ENCODE results near the gene LRRC37A3. TPM values are rescaled to one million over a fixed set of nuclear protein-coding genes. Genes with fewer than 3 reads are reported as not detected.
"Not testable (repeated sequence)": the region's sequence is repeated elsewhere in the genome, so short reads cannot be mapped to it uniquely, and the experiment has no call there.

The LRRC37A3 gene
- polyA plus RNA-seq, 1 donor = 9.2 TPM

DNA sequence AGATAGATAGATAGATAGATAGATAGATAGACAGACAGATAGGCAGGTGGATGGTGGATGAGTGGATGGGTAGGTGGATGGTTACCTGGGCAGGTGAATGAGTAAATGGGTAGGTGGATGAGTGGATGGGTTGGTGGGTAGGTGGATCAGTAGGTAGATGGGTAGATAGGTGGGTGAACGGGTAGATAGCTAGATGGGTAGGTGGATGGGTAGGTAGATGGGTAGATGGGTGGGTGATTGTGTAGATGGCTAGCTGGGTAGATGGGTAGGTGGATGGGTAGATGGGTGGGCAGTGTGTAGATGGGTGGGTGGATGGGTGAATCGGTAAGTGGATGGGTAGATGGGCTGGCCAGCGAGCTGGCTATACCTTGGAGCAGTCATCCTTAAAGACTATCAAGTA lies 21.8 kb upstream of the LRRC37A3 start:
- H3K27ac ChIP-seq (ENCODE audit: low read length) = no peak overlapping the region
- no peaks in the 10 kb centered on the region for H3K27me3 ChIP-seq (ENCODE audit: control insufficient read depth, insufficient read depth, low read length)
- no peak for DNase-seq
- 82% methylated on average over 2 of the region's 3 CpGs for WGBS (ENCODE audit: insufficient coverage, low lambda C conversion rate)
- H3K36me3 ChIP-seq (ENCODE audit: control insufficient read depth, insufficient read depth, low read length) = no peaks in the 10 kb centered on the region
- no peak overlapping the region for H3K4me3 ChIP-seq (ENCODE audit: low read length)
- peaks cover 5% of the 10 kb centered on the region for H3K4me1 ChIP-seq (ENCODE audit: control insufficient read depth, insufficient read depth, low read length)
- H3K9me3 ChIP-seq (ENCODE audit: control insufficient read depth, low read depth, low read length) = no peaks in the 10 kb centered on the region

DNA sequence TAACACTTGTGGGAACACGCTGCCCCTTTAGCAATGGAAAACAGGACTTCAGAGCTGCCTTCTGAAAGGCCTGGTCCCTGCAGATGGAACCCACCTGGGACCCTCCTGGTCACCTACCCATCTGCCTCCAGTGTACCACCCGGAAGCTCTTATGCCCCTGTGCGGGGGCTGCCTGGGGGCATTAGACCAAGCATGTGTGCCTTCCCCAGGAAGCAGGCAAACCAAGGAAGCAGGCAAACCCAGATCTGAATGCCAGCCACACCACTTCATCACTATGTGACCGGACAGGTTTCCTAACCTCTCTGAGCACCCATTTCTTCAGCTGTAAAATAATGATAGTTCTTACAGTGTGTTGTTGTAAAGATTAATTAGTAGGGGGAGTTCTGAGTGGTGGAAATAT lies 20.8 kb upstream of the LRRC37A3 start:
- no CpG with 5 or more reads among the region's 4 CpGs for WGBS (ENCODE audit: insufficient coverage, low lambda C conversion rate)
- Histone ChIP-seq H3K9me3 (ENCODE audit: control insufficient read depth, low read depth, low read length) (no peaks in the 10 kb centered on the region), H3K36me3 (ENCODE audit: control insufficient read depth, insufficient read depth, low read length) (no peaks in the 10 kb centered on the region), H3K4me1 (ENCODE audit: control insufficient read depth, insufficient read depth, low read length) (peaks cover 5% of the 10 kb centered on the region), H3K27ac (ENCODE audit: low read length) (no peak overlapping the region), H3K27me3 (ENCODE audit: control insufficient read depth, insufficient read depth, low read length) (no peaks in the 10 kb centered on the region), H3K4me3 (ENCODE audit: low read length) (no peak overlapping the region)
- DNase-seq = no peak

DNA sequence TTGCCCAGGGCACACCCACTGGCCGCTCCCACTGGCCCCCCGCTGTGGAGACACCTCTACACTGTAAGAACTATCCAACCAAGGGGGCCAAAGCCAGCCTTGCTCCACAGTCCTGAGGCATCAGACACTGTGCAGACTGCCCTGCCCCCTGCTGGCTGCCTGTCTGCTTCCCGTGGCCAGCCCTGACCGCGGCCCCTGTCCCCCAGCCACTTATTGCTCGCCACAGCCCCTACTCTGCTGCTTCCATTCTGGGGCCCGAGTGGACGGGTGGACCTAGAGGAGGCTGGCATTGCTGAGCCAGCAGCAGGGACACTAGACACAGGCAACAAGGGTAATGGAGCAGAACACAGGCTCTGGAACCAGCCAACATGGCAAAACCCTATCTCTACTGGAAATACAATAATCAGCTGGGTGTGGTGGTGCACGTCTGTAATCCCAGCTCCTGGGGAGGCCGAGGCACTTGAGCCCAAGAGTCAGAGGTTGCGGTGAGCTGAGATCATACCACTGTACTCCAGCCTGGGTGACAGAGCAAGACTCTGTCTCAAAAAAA lies 19.7 kb upstream of the LRRC37A3 start:
- no CpG with 5 or more reads among the region's 11 CpGs for WGBS (ENCODE audit: insufficient coverage, low lambda C conversion rate)
- DNase-seq = peak; percentile 23 to 47
- Histone ChIP-seq H3K27me3 (ENCODE audit: control insufficient read depth, insufficient read depth, low read length) (no peaks in the 10 kb centered on the region), H3K27ac (ENCODE audit: low read length) (no peak overlapping the region), H3K36me3 (ENCODE audit: control insufficient read depth, insufficient read depth, low read length) (no peaks in the 10 kb centered on the region), H3K4me3 (ENCODE audit: low read length) (no peak overlapping the region), H3K4me1 (ENCODE audit: control insufficient read depth, insufficient read depth, low read length) (peaks cover 5% of the 10 kb centered on the region), H3K9me3 (ENCODE audit: control insufficient read depth, low read depth, low read length) (no peaks in the 10 kb centered on the region)

GRCh38 chr17:64938290-64938689 lies 19.0 kb upstream of the LRRC37A3 start:
- H3K36me3 ChIP-seq (ENCODE audit: control insufficient read depth, insufficient read depth, low read length) = no peaks in the 10 kb centered on the region

DNA sequence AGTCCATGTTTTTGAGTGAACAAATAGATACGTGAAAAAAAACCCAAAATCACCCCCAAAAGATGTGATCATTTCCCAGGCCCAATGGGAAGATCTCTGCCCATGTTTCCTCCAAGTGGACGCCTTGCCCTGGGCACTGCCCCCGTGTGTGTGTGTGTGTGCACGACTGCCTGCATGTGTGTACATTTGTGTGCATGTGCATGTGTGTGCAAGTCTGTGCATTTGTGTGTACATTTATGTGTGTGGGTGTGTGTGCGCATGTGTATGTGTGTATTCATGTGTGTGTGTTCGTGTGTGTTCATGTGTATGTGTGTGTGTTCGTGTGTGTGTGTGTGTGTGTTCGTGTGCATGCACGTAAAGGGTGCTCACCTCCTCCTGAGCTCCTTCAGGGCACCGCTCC lies 16.8 kb upstream of the LRRC37A3 start:
- Histone ChIP-seq H3K9me3 (ENCODE audit: control insufficient read depth, low read depth, low read length) (no peaks in the 10 kb centered on the region), H3K36me3 (ENCODE audit: control insufficient read depth, insufficient read depth, low read length) (no peaks in the 10 kb centered on the region), H3K27me3 (ENCODE audit: control insufficient read depth, insufficient read depth, low read length) (no peaks in the 10 kb centered on the region), H3K4me3 (ENCODE audit: low read length) (no peak overlapping the region), H3K4me1 (ENCODE audit: control insufficient read depth, insufficient read depth, low read length) (peaks cover 5% of the 10 kb centered on the region), H3K27ac (ENCODE audit: low read length) (no peak overlapping the region)
- DNase-seq = no peak
- no CpG with 5 or more reads among the region's 10 CpGs for WGBS (ENCODE audit: insufficient coverage, low lambda C conversion rate)

More at GRCh38 chr17:64938290-64938689, 19.0 kb upstream of the LRRC37A3 start:
- peaks cover 5% of the 10 kb centered on the region for H3K4me1 ChIP-seq (ENCODE audit: control insufficient read depth, insufficient read depth, low read length)
- H3K9me3 ChIP-seq (ENCODE audit: control insufficient read depth, low read depth, low read length) = no peaks in the 10 kb centered on the region
- no peak overlapping the region for H3K27ac ChIP-seq (ENCODE audit: low read length)
- DNase-seq = no peak
- H3K4me3 ChIP-seq (ENCODE audit: low read length) = no peak overlapping the region
- H3K27me3 ChIP-seq (ENCODE audit: control insufficient read depth, insufficient read depth, low read length) = no peaks in the 10 kb centered on the region

GRCh38 chr17:64934284-64934778 lies 15.1 kb upstream of the LRRC37A3 start:
- not testable (repeated sequence) for DNase-seq; H3K36me3 ChIP-seq (ENCODE audit: control insufficient read depth, insufficient read depth, low read length); H3K4me1 ChIP-seq (ENCODE audit: control insufficient read depth, insufficient read depth, low read length); H3K9me3 ChIP-seq (ENCODE audit: control insufficient read depth, low read depth, low read length); H3K27ac ChIP-seq (ENCODE audit: low read length); H3K4me3 ChIP-seq (ENCODE audit: low read length); H3K27me3 ChIP-seq (ENCODE audit: control insufficient read depth, insufficient read depth, low read length)
- no CpG with 5 or more reads among the region's 6 CpGs for WGBS (ENCODE audit: insufficient coverage, low lambda C conversion rate)

- H3K27me3 ChIP-seq (ENCODE audit: control insufficient read depth, insufficient read depth, low read length); H3K9me3 ChIP-seq (ENCODE audit: control insufficient read depth, low read depth, low read length); H3K27ac ChIP-seq (ENCODE audit: low read length); DNase-seq; H3K36me3 ChIP-seq (ENCODE audit: control insufficient read depth, insufficient read depth, low read length); H3K4me3 ChIP-seq (ENCODE audit: low read length); H3K4me1 ChIP-seq (ENCODE audit: control insufficient read depth, insufficient read depth, low read length): not testable (repeated sequence)
- 70% methylated on average over 2 of the region's 3 CpGs for WGBS (ENCODE audit: insufficient coverage, low lambda C conversion rate)
Observed at GRCh38 chr17:64932850-64933249, 13.6 kb upstream of the LRRC37A3 start.

- 17% methylated on average over 1 of the region's 7 CpGs for WGBS (ENCODE audit: insufficient coverage, low lambda C conversion rate)
- not testable (repeated sequence) for H3K4me1 ChIP-seq (ENCODE audit: control insufficient read depth, insufficient read depth, low read length); H3K27me3 ChIP-seq (ENCODE audit: control insufficient read depth, insufficient read depth, low read length); H3K36me3 ChIP-seq (ENCODE audit: control insufficient read depth, insufficient read depth, low read length); H3K4me3 ChIP-seq (ENCODE audit: low read length); DNase-seq; H3K9me3 ChIP-seq (ENCODE audit: control insufficient read depth, low read depth, low read length); H3K27ac ChIP-seq (ENCODE audit: low read length)
Observed at GRCh38 chr17:64930374-64930773, 11.1 kb upstream of the LRRC37A3 start.

GRCh38 chr17:64929419-64930209 lies 10.3 kb upstream of the LRRC37A3 start:
- not testable (repeated sequence) for H3K27ac ChIP-seq (ENCODE audit: low read length)

DNA sequence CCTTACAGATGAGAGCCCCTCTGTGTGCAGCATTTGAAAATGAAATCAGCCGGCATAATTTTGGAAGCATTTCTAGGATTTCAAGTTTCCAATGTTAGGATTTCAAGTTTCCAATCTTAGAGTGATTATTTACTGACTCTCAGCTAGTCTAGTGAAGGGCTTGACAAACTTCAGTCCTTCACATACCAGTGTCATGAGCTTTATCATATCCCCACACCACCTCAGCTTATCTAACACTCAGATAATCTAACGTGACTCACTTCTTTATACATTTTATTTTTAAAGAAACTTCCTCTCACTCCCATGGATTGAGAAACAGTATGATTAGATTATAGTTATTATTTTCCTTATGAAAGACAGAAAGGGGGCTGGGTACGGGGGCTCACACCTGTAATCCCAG lies 9.4 kb upstream of the LRRC37A3 start:
- H3K27ac ChIP-seq (ENCODE audit: low read length); H3K9me3 ChIP-seq (ENCODE audit: control insufficient read depth, low read depth, low read length); DNase-seq; H3K4me3 ChIP-seq (ENCODE audit: low read length); H3K36me3 ChIP-seq (ENCODE audit: control insufficient read depth, insufficient read depth, low read length); H3K4me1 ChIP-seq (ENCODE audit: control insufficient read depth, insufficient read depth, low read length); H3K27me3 ChIP-seq (ENCODE audit: control insufficient read depth, insufficient read depth, low read length): not testable (repeated sequence)
- WGBS (ENCODE audit: insufficient coverage, low lambda C conversion rate) = no CpG with 5 or more reads among the region's 3 CpGs

More at GRCh38 chr17:64929419-64930209, 10.3 kb upstream of the LRRC37A3 start:
- not testable (repeated sequence) for H3K36me3 ChIP-seq (ENCODE audit: control insufficient read depth, insufficient read depth, low read length); H3K4me1 ChIP-seq (ENCODE audit: control insufficient read depth, insufficient read depth, low read length); H3K9me3 ChIP-seq (ENCODE audit: control insufficient read depth, low read depth, low read length); H3K4me3 ChIP-seq (ENCODE audit: low read length); DNase-seq; H3K27me3 ChIP-seq (ENCODE audit: control insufficient read depth, insufficient read depth, low read length)
- no CpG with 5 or more reads among the region's 6 CpGs for WGBS (ENCODE audit: insufficient coverage, low lambda C conversion rate)

DNA sequence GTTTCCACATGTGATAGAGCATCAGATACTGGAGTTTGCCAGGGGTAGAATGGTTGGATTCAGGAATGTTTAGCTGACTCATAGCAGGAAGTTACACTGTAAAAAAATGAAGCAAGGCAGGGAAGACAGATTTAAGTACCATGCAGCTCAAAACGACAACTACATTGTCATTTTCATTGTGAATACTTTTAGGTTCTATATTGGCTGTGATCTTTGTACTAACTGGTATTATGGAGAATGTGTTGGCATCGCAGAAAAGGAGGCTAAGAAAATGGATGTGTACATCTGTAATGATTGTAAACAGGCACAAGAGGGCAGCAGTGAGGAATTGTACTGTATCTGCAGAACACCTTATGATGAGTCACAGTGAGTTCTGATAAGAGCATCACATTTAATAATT lies 8.2 kb upstream of the LRRC37A3 start:
- not testable (repeated sequence) for H3K4me3 ChIP-seq (ENCODE audit: low read length); H3K4me1 ChIP-seq (ENCODE audit: control insufficient read depth, insufficient read depth, low read length); H3K36me3 ChIP-seq (ENCODE audit: control insufficient read depth, insufficient read depth, low read length); H3K27ac ChIP-seq (ENCODE audit: low read length); H3K27me3 ChIP-seq (ENCODE audit: control insufficient read depth, insufficient read depth, low read length); H3K9me3 ChIP-seq (ENCODE audit: control insufficient read depth, low read depth, low read length)
- no CpG with 5 or more reads among the region's 2 CpGs for WGBS (ENCODE audit: insufficient coverage, low lambda C conversion rate)
- DNase-seq = peak; percentile 38 to 59

All from large intestine (tissue), 3 donors.